HG03060 (cell line): ENCODE data around the gene TMEM98.
"Not testable (repeated sequence)": the region's sequence is repeated elsewhere in the genome, so short reads cannot be mapped to it uniquely, and the experiment has no call there.

ENCODE experiments used
- ATAC-seq: cut with Tn5 transposase; IDR thresholded peaks from one replicate; pipeline ENCODE4 v1.9.1; 2021; ENCODE audit warnings: low read depth, moderate number of reproducible peaks; ENCODE audit not compliant: unreplicated experiment

Gene TMEM98

GRCh38 chr17:32913593-32913992 is 14.4 kb upstream of the TMEM98 start:
- no peak for ATAC-seq

GRCh38 chr17:32914181-32914580 is 13.8 kb upstream of the TMEM98 start:
- ATAC-seq: no peak

- no peak for ATAC-seq
Measured at GRCh38 chr17:32915245-32915644, 12.7 kb upstream of the TMEM98 start.

GRCh38 chr17:32916134-32916533 is 11.8 kb upstream of the TMEM98 start:
- no peak for ATAC-seq

- no peak for ATAC-seq
Measured at GRCh38 chr17:32917081-32917480, 10.9 kb upstream of the TMEM98 start.

- ATAC-seq: no peak
Measured at GRCh38 chr17:32917842-32918241, 10.1 kb upstream of the TMEM98 start.

GRCh38 chr17:32919876-32920275 is 8.1 kb upstream of the TMEM98 start:
- ATAC-seq: not testable (repeated sequence)

- ATAC-seq: no peak
Measured at GRCh38 chr17:32920293-32920692, 7.7 kb upstream of the TMEM98 start.

DNA sequence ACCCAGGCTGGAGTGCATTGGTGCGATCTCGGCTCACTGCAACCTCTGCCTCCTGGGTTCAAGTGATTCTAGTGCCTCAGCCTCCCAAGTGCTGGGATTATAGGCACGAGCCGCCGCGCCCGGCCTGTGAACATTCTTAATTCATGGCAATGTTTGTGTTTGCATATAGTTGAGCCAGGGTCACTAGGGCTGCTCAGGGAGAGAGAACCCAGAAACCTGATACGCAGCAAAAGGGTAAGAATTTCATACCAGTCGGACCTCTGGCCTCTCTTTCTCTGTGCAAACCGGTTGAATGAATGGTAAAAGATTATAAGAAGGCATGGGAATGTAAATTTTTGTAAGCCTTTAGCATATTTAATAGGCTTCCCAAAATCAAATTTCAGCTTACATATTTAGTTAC is 6.9 kb upstream of the TMEM98 start:
- no peak for ATAC-seq

- ATAC-seq: not testable (repeated sequence)
Measured at GRCh38 chr17:32923905-32924304, 4.0 kb upstream of the TMEM98 start.

- no peak for ATAC-seq
Measured at GRCh38 chr17:32926183-32926582, 1.8 kb upstream of the TMEM98 start.

- ATAC-seq: not testable (repeated sequence)
Measured at GRCh38 chr17:32926789-32927188, 1.2 kb upstream of the TMEM98 start.

GRCh38 chr17:32927201-32927723 is 691 bp upstream of the TMEM98 start:
- no peak for ATAC-seq

DNA sequence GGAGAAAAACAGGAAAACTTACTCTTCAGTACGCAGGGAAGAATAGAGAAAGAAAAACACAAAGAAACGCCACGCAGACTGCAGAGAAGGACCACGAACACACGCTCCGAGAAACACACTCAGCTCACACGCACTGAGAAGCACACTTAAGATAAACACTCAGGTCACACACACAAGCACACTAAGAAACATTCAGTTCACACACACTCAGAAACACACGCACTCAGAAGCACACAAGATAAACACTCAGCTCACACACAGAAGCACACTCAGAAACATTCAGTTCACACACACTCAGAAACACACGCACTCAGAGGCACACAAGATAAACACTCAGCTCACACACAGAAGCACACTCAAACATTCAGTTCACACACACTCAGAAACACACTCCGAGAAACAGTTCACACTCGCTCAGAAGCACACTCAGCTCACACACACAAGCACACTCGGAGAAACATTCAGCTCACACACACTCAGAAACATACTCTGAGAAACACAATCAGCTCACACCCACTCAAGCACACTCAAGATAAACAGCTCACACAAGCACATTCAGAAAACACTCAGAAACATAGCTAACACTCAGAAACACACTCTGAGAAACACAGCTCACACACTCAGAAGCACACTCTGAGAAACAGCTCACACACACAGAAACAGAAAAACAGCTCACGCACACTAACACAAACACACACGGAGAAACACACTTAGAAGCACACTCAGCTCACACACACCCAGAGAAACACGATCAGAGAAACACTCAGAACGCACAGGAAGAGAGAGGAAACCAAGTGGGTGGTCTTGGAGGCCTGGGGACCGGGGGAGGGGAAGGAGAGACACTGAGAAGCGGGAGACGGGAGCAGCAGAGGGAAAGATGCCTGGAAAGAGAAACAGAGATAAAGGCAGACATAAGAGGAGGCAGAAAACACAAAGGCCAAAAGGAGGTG is 908 bp downstream of the TMEM98 start:
- no peak for ATAC-seq

DNA sequence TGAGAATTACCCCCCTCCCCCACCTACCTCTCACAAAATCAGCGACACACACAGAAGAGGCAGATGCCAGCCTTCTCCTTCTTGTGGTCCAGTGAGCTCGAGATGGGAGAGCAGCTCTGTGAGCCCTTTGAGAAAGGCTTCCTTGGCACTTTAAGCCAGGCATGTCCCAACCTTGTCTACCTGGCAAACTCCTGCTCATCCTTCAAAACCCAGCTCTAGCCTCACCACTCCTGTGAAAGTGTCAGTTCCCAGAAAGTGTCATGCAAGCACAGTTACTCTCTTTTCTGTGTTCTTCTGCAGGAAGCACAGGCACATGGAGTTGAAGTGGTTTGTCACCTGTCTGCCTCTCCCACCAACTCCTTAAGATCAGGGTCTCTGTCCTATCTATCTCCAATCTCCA is 1.6 kb downstream of the TMEM98 start:
- no peak for ATAC-seq

DNA sequence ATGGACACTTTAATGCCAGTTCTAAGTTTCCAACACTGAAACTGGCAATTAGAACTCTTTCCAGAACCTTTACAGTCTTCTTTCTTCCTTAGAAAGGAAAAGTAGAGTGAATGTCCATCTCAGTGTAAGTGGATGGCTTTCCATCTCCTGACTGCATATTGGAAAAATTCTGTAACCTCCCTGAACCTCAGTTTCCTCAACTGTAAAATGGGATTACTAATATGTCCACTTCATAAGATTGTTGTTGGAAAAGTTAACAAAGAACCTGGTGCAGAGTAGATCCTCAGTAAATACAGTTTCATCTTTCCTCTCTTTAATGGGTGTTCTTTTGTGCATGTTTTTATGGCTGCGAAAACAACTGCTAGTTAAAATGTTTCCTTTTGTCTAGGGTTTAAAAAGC is 2.6 kb downstream of the TMEM98 start:
- no peak for ATAC-seq

- no peak for ATAC-seq
Measured at GRCh38 chr17:32931686-32932085, 3.7 kb downstream of the TMEM98 start.

GRCh38 chr17:32933881-32934280 is 5.9 kb downstream of the TMEM98 start:
- ATAC-seq: no peak

GRCh38 chr17:32935726-32936125 is 7.8 kb downstream of the TMEM98 start:
- ATAC-seq: no peak

GRCh38 chr17:32936186-32936893 is 8.4 kb downstream of the TMEM98 start:
- ATAC-seq: no peak

- no peak for ATAC-seq
Measured at GRCh38 chr17:32936894-32937500, 9.0 kb downstream of the TMEM98 start.
